ENCODE measurements around the gene KLK3.

DNA sequence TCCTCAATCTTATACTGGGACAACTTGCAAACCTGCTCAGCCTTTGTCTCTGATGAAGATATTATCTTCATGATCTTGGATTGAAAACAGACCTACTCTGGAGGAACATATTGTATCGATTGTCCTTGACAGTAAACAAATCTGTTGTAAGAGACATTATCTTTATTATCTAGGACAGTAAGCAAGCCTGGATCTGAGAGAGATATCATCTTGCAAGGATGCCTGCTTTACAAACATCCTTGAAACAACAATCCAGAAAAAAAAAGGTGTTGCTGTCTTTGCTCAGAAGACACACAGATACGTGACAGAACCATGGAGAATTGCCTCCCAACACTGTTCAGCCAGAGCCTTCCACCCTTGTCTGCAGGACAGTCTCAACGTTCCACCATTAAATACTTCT is 4.0 kb upstream of the KLK3 start:
- TF ChIP-seq POLR2AphosphoS5 (IDR thresholded peaks at IDR 0.05; ENCODE audit: low read depth) = no peak
- TF ChIP-seq, protein P1, sequence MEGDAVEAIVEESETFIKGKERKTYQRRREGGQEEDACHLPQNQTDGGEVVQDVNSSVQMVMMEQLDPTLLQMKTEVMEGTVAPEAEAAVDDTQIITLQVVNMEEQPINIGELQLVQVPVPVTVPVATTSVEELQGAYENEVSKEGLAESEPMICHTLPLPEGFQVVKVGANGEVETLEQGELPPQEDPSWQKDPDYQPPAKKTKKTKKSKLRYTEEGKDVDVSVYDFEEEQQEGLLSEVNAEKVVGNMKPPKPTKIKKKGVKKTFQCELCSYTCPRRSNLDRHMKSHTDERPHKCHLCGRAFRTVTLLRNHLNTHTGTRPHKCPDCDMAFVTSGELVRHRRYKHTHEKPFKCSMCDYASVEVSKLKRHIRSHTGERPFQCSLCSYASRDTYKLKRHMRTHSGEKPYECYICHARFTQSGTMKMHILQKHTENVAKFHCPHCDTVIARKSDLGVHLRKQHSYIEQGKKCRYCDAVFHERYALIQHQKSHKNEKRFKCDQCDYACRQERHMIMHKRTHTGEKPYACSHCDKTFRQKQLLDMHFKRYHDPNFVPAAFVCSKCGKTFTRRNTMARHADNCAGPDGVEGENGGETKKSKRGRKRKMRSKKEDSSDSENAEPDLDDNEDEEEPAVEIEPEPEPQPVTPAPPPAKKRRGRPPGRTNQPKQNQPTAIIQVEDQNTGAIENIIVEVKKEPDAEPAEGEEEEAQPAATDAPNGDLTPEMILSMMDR (conservative IDR thresholded peaks at IDR 0.05; ENCODE audit: low read depth in 2 of 2) = no peak
- TF ChIP-seq ZNF114 (CRISPR knock-in tag; IDR thresholded peaks at IDR 0.05) = no peak
- TF ChIP-seq EZH2 (IDR thresholded peaks at IDR 0.05; ENCODE audit: low read depth, unreplicated experiment) = no peak
- TF ChIP-seq JUNB (IDR thresholded peaks at IDR 0.05; ENCODE audit: unreplicated experiment) = no peak
- no peak for TF ChIP-seq EZH2phosphoT487 (IDR thresholded peaks at IDR 0.05; ENCODE audit: unreplicated experiment)
- no peak for TF ChIP-seq CREB1 (CRISPR knock-in tag; IDR thresholded peaks at IDR 0.05; ENCODE audit: low read depth)
- TF ChIP-seq STAT1 (IDR thresholded peaks at IDR 0.05; ENCODE audit: unreplicated experiment) = no peak
- no peak for TF ChIP-seq NANOG (IDR thresholded peaks at IDR 0.05; ENCODE audit: borderline replicate concordance)
- TF ChIP-seq, protein P2, sequence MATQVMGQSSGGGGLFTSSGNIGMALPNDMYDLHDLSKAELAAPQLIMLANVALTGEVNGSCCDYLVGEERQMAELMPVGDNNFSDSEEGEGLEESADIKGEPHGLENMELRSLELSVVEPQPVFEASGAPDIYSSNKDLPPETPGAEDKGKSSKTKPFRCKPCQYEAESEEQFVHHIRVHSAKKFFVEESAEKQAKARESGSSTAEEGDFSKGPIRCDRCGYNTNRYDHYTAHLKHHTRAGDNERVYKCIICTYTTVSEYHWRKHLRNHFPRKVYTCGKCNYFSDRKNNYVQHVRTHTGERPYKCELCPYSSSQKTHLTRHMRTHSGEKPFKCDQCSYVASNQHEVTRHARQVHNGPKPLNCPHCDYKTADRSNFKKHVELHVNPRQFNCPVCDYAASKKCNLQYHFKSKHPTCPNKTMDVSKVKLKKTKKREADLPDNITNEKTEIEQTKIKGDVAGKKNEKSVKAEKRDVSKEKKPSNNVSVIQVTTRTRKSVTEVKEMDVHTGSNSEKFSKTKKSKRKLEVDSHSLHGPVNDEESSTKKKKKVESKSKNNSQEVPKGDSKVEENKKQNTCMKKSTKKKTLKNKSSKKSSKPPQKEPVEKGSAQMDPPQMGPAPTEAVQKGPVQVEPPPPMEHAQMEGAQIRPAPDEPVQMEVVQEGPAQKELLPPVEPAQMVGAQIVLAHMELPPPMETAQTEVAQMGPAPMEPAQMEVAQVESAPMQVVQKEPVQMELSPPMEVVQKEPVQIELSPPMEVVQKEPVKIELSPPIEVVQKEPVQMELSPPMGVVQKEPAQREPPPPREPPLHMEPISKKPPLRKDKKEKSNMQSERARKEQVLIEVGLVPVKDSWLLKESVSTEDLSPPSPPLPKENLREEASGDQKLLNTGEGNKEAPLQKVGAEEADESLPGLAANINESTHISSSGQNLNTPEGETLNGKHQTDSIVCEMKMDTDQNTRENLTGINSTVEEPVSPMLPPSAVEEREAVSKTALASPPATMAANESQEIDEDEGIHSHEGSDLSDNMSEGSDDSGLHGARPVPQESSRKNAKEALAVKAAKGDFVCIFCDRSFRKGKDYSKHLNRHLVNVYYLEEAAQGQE (IDR thresholded peaks at IDR 0.05; ENCODE audit: unreplicated experiment) = no peak
- TF ChIP-seq, protein P3, sequence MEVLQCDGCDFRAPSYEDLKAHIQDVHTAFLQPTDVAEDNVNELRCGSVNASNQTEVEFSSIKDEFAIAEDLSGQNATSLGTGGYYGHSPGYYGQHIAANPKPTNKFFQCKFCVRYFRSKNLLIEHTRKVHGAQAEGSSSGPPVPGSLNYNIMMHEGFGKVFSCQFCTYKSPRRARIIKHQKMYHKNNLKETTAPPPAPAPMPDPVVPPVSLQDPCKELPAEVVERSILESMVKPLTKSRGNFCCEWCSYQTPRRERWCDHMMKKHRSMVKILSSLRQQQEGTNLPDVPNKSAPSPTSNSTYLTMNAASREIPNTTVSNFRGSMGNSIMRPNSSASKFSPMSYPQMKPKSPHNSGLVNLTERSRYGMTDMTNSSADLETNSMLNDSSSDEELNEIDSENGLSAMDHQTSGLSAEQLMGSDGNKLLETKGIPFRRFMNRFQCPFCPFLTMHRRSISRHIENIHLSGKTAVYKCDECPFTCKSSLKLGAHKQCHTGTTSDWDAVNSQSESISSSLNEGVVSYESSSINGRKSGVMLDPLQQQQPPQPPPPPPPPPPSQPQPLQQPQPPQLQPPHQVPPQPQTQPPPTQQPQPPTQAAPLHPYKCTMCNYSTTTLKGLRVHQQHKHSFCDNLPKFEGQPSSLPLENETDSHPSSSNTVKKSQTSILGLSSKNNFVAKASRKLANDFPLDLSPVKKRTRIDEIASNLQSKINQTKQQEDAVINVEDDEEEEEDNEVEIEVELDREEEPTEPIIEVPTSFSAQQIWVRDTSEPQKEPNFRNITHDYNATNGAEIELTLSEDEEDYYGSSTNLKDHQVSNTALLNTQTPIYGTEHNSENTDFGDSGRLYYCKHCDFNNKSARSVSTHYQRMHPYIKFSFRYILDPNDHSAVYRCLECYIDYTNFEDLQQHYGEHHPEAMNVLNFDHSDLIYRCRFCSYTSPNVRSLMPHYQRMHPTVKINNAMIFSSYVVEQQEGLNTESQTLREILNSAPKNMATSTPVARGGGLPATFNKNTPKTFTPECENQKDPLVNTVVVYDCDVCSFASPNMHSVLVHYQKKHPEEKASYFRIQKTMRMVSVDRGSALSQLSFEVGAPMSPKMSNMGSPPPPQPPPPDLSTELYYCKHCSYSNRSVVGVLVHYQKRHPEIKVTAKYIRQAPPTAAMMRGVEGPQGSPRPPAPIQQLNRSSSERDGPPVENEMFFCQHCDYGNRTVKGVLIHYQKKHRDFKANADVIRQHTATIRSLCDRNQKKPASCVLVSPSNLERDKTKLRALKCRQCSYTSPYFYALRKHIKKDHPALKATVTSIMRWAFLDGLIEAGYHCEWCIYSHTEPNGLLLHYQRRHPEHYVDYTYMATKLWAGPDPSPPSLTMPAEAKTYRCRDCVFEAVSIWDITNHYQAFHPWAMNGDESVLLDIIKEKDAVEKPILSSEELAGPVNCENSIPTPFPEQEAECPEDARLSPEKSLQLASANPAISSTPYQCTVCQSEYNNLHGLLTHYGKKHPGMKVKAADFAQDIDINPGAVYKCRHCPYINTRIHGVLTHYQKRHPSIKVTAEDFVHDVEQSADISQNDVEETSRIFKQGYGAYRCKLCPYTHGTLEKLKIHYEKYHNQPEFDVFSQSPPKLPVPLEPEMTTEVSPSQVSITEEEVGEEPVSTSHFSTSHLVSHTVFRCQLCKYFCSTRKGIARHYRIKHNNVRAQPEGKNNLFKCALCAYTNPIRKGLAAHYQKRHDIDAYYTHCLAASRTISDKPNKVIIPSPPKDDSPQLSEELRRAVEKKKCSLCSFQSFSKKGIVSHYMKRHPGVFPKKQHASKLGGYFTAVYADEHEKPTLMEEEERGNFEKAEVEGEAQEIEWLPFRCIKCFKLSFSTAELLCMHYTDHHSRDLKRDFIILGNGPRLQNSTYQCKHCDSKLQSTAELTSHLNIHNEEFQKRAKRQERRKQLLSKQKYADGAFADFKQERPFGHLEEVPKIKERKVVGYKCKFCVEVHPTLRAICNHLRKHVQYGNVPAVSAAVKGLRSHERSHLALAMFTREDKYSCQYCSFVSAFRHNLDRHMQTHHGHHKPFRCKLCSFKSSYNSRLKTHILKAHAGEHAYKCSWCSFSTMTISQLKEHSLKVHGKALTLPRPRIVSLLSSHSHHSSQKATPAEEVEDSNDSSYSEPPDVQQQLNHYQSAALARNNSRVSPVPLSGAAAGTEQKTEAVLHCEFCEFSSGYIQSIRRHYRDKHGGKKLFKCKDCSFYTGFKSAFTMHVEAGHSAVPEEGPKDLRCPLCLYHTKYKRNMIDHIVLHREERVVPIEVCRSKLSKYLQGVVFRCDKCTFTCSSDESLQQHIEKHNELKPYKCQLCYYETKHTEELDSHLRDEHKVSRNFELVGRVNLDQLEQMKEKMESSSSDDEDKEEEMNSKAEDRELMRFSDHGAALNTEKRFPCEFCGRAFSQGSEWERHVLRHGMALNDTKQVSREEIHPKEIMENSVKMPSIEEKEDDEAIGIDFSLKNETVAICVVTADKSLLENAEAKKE (CRISPR knock-in tag; IDR thresholded peaks at IDR 0.05) = no peak
- TF ChIP-seq ZNF331 (CRISPR knock-in tag; IDR thresholded peaks at IDR 0.05; ENCODE audit: low read depth) = no peak

All from GM23338 (cell line).